Activated T-cell treated with anti-CD3 and anti-CD28 coated beads for 4 hours (primary cell): ENCODE results near the gene ADGRG1.
A peak's percentile ranks its signal among the peaks of the same experiment; 100 is the strongest.
"Not testable (repeated sequence)": the region's sequence is repeated elsewhere in the genome, so short reads cannot be mapped to it uniquely, and the experiment has no call there.

Experiments used
- DNase-seq: peaks from one replicate; pipeline ENCODE4 v3.0.0-alpha.2; 2020

Gene ADGRG1

GRCh38 chr16:57628008-57628781 lies at the start of gene ADGRG1:
Gene ADGRG1 (plus strand): TSS chr16:57628630. CDS start chr16:57650288, 21,658 bp downstream.
- peak; percentile 12 for DNase-seq

DNA sequence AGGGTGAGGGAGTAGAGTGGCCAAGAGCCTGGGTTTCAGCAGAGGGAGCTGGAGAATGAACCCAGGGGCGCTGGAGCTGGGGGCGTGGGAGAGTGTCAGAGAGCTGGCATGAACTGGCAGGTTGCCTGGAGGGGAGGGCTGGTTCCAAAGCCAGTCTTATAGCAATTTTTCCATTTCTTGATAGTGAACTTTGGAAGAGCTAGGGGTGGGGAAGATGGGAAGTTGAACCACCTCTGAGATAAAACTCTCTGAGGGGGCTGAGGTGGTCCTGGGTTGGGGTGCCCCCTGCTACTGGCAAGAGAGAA lies 49.1 kb upstream of the ADGRG1 start:
- DNase-seq: no peak

DNA sequence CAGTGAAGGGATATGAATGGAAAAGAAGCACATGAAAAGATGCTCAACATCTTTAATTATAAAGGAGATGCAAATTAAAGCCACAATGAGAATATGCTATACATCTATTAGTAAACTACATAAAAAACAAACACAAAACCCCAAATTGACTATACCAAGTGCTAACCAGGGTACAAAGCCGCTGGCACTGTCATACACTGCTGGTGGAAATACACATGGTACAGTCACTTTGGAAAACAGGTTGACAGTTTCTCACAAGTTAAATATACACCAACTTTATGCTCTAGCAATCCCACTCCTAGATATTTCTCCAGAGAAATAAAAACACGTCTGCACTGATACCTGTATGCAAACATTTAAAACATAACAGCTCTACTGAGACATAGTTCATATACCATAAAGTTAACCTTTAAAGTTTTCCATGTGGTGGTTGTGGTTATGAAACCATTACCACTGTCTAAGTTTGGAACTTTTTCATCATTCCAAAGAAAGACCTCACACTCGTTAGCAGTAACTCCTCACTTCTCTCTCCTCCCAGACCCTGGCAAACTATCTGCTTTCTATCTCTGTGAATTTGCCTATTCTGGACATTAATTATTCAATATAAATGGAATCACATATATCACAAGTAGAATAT lies 43.3 kb upstream of the ADGRG1 start:
- no peak for DNase-seq

DNA sequence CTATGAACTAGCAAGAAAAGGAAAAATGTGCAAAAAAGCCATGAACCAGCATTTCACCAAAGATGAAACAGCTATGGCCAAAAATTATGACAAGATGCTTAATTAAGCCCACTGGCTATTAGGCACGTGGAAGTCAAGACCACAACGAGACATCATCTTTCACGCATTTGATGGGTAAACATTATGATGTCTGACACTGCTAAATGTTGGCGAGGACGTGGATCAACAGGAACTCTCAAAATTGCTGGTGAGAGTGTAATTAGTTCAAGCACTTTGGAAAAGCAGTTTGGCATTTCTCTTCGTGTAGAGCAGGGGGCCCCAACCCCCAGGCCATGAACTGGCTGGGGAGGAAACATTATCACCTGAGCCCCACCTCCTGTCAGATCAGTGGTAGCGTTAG lies 39.6 kb upstream of the ADGRG1 start:
- DNase-seq: no peak

DNA sequence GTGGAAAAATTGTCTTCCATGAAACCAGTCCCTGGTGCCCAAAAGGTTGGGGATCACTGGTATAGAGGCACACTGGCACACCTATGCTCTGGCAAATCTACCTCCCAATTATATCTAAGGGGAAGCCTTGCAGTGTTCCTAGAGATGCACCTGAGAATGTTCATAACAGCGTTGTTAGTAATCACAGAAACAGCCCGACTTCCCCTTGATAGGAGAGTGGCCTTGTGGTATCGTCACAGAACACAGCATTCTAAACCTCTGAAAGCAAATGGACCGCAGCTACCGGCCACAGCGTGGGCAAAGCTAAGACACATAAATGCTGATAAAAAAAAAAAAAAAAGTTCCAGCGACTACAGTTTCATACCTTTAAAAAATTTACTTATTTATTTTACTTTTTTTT lies 39.1 kb upstream of the ADGRG1 start:
- no peak for DNase-seq

GRCh38 chr16:57590654-57591085 lies 37.8 kb upstream of the ADGRG1 start:
- no peak for DNase-seq

DNA sequence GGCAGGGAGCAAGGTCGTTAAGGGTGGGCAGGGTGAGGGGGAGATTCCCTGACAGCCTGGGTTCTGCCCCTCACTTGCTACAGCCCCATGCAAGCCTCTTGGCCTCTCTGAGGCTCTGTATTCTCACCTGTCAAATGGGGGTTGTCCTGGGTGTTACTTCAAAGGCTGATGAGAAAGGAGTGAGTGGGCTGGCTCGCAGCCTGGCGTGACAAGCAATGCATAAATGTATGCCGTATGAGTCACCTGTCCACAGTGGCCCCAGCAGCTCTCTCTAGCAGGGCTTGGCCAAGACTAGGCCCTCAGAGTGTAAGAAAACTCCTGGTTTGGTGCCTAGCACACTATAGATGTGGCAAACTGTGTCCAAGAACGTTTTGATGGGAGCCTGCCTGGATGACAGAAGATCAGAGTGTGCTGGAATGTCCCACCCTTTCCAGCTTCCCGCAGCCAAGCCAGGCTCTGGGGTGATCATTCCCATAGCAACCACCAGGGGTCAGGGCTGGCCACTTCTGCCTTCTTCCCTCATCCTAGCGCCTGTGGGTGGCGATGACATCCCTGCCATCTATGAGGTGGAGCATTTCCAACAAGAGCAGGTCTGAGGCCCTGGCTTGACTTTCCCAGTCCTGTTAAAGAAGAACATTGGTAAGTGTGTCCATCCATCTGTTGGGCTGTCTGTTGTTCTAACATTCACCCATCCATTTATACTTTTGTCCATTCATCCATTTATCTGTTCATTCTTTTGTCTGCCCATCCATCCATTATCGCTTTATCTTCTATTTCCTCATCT lies 37.2 kb upstream of the ADGRG1 start:
- DNase-seq: peak; percentile 31

- DNase-seq: no peak
Observed at GRCh38 chr16:57591870-57592485, 36.5 kb upstream of the ADGRG1 start.

GRCh38 chr16:57592591-57593003 lies 35.8 kb upstream of the ADGRG1 start:
- DNase-seq: peak; percentile 31

DNA sequence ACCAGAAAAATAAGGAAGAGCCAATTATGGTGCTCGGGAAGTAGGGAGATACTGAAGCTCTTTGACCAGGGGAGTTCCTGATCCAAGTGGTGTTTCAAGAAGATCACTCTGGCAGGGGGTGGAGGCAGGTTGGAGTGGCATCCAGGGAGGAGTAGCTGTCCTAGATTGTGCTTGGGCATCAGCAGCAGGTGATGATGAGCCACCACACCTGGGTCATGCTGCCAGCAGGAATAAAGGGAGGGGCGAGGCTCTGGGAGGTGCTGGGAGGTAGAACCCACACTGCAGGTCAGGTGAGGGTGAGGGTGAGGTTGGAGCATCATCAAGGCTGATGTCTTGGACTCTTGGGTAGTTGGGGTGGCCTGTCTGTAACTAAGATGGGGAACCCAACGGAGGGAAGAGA lies 35.4 kb upstream of the ADGRG1 start:
- no peak for DNase-seq

DNA sequence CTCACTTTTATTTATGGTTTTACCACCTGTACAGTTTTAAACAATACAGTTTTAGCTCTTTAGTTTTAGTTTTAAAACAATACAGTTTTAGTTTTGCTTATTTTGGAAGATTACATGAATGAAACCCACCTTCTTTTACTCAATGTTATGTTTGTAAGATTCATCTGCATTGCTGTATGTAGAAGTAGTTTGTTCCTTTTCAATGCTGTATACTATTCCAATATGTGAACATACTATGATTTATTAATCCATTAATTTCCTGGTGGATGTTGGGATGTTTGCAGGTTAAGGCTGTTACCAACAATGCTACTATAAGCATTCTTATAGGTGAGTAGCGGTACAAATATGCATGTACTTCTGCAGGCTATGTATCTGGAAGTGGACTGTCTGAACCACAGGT lies 34.4 kb upstream of the ADGRG1 start:
- no peak for DNase-seq

GRCh38 chr16:57594531-57595031 lies 33.8 kb upstream of the ADGRG1 start:
- no peak for DNase-seq

DNA sequence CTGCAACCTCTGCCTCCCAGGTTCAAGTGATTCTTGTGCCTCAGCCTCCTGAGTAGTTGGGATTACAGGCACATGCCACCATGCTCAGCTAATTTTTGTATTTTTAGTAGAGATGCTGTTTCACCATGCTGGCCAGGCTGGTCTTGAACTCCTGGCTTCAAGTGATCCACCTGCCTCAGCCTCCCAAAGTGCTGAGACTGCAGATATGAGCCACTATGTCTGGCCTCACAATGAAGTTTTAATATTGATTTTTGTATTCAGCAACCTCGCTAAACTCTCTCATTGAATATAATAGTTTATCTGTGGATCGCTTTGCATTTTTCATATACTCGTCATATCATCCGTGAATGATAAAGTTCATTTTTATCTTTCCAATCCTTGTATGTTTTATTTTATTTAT lies 32.2 kb upstream of the ADGRG1 start:
- DNase-seq: not testable (repeated sequence)

GRCh38 chr16:57598437-57598836 lies 30.0 kb upstream of the ADGRG1 start:
- no peak for DNase-seq

DNA sequence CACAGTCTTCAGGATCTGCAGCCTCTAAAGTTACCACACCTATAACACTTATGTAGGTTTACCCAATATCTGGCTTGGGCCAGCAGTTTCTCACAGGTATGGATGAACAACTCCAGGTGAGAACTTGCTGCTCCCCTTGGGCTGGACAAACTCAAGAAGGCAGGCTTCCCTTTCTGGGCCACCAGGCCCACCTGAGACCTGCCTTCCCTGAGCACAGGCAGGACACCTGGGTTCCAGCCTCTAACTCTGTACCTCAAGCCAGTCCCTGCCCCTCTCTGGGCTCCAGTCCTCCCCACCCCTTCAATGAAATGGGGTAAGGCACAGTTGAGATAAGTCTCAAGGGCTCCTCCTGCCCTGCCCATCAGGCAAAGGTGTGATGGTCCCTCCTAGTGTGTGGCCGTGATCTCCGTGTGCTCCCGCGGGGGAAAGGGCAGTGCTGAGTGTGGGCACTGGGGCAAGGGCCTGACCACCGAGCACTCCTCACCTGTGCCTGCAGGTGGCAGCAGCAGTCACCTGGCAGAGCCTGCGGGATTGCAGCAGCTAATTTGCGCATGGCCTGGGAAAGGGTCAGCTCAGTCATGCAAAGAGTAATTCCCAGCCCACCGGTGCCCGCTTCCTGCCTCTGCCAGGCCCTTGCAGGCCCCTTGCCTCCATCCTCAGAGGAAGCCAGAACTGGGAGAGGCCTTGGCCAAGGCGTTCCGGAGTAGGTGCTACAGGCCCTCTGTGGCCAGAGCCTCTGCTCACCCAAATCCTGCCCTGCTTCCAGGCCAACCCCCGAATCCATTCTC lies 28.2 kb upstream of the ADGRG1 start:
- no peak for DNase-seq

DNA sequence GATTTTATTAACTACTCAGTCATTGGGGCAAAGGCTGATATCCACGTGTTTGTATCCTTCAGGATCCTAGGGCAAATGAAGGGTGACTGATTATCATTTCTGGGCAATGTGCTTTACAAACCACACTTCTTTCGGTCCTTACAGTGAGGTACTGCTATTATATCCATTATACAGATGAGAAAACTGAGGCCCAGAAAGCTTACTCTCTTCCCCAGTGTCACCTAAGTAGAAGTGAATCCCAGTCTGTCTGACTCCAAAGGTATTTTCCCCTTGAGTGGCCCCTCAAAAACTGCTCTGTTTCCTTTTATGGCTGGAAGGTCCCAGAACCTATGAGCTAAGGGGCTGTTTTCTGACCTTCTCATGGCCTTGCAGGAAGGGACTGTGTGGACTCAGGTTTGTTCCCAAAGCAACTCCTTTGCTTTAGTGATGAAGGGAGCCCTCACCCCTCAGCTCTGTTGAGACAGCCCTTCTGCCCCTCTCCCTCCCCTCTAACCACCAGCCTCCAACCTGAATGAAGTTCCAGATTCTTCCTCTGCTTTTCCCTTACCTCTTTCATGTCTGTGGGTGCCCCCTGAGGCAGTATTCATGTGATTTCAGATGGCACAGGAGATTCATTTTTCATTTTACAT lies 27.4 kb upstream of the ADGRG1 start:
- DNase-seq: no peak

DNA sequence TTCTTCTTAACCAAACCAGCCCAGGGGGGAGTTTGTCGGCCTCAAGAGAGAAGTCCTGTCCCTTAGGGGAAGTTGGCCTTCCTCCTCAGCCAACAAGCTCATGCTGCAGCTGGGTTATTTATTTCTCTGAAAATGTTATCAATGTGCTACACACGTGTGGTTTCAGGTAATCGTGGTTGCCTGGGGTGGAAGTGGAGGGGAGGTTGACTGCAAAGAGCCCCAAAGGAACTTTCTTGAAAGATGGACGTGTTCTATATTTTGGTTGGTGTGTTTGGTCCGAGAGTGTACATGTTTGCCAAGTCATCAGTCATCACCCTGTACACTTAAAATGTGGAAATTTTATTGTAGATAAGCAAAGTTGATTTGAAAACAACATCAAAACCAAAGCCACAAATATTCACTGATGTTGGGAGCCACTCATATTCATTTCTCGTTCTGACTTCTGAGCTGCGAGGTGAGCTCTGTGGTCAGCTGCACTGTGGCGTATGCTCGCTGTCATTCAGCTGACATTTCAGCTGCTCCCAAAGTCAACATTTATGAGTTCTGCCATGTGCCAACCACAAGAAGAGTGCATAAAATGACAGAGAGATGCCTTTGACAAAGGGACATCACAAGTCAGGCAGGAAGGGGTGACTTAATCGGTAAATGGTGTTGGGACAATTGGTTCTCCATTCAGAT lies 26.5 kb upstream of the ADGRG1 start:
- DNase-seq: no peak

DNA sequence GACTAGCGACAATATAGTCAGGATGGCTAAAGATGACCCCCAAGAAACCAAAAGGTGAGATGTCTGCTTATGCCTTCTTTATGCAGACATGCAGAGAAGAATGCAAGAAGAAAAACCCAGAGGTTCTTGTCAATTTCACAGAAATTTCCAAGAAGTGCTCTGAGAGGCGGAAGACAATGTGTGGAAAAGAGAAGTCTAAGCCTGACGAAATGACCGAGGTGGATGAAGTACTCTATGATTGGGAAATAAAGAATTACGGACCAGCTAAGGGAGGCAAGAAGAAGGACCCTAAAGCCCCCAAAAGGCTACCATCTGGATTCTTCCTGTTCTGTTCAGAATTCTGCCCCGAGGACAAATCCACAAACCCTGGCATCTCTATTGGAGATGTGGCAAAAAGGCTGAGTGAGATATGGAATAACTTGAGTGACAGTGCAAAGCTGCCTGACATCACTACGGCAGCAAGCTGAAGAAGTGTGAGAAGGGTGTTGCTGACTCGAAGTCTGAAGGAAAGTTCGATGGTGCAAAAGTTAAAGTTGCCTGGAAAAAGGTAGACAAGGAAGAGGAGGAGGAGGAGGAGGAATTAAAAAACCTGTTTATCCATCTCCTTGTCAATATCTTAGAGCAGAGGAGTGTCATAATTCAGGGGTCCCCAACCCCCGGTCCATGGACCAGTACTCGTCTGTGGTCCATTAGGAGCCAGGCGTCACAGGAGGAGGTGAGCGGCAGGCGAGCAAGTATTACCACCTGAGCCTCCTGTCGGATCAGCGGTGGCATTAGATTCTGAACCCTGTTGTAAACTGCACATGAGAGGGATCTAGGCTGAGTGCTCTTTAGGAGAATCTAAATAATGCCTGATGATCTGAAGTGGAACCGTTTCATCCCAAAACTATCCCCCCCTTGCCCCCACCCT lies 25.1 kb upstream of the ADGRG1 start:
- DNase-seq: no peak

DNA sequence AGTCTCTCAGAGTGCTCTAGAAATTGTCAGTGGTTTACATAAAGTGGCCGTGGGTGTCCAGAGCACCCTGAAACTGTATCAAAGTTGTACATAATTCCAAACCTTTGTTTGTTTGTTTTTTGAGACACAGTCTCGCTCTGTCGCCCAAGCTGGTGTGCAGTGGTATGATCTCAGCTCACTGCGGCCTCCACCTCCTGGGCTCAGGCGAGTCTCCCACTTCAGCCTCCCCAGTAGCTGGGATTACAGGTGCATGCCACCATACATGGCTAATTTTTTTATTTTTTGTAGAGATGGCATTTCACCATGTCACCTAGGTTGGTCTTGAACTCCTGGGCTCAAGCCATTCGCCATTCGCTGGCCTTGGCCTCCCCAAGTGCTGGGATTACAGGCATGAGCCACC lies 24.3 kb upstream of the ADGRG1 start:
- DNase-seq: no peak

DNA sequence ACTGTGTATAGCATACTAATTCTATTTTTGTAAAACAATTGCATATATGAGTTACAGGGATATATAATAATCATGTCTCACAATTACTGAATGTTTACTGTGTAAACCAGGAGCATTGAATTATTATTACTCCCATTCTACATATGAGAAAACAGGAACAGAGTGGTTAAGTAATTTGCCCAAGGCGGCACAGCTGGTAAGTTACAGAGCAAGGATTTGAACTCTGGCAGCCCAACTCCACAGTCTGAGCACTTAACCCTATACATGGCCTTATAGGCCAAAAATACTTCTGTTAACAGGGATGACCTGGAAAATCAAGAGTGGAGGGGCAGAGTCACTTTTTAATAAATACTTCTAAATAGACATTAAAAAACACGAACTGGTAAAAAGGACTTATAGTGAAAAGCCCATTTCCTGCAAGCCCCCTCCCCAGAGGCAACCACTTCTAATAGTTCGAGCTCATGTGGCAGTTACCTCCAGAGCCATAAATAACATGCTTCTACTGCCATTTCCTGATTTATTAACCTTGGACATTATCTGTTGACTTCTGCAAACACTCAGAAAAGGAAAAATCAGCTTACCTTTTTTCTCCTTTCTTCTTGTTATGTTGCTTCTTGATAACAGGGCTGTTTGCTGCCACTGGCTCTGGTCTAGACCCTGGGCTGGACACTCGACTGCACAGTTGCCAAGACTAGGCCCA lies 22.1 kb upstream of the ADGRG1 start:
- DNase-seq: no peak
